MM.1S (cell line): ENCODE results near the gene ZNF546.
"Not testable (repeated sequence)": the region's sequence is repeated elsewhere in the genome, so short reads cannot be mapped to it uniquely, and the experiment has no call there.

Experiments used
- CTCF ChIP-seq: fragments of 300-600 bp; sonication (generic); IDR thresholded peaks from 2 replicates; pipeline ENCODE4 v1.5.1; 2016; ENCODE audit warnings: antibody characterized with exemption, low read length, mixed read lengths
- EZH2 ChIP-seq: fragments of 300-600 bp; sonication (generic); optimal IDR thresholded peaks from 2 replicates; pipeline ENCODE3; 2017; ENCODE audit warnings: low read depth, mild to moderate bottlenecking, antibody characterized with exemption, low read length, mixed read lengths

- not testable (repeated sequence) for TF ChIP-seq CTCF, EZH2
Observed at GRCh38 chr19:40041718-40042117, 44.9 kb downstream of the ZNF546 start.
